HG03457 (cell line): ENCODE measurements around the gene ABHD1.
"Not testable (repeated sequence)": the region's sequence is repeated elsewhere in the genome, so short reads cannot be mapped to it uniquely, and the experiment has no call there.

ENCODE experiments used
- ATAC-seq: cut with Tn5 transposase; IDR thresholded peaks from one replicate; pipeline ENCODE4 v1.9.1; 2021; ENCODE audit warnings: moderate number of reproducible peaks; ENCODE audit not compliant: unreplicated experiment

Gene ABHD1

GRCh38 chr2:27123302-27124150 is at the start of gene ABHD1:
TSS of gene ABHD1 (plus strand) at chr2:27123815. CDS start at chr2:27123949, 134 bp downstream.
- no peak for ATAC-seq

- no peak for ATAC-seq
Observed at GRCh38 chr2:27074738-27075565, 48.7 kb upstream of the ABHD1 start.

- ATAC-seq = not testable (repeated sequence)
Observed at GRCh38 chr2:27075566-27075871, 48.1 kb upstream of the ABHD1 start.

- no peak for ATAC-seq
Observed at GRCh38 chr2:27076323-27076722, 47.3 kb upstream of the ABHD1 start.

- ATAC-seq = no peak
Observed at GRCh38 chr2:27077231-27077630, 46.4 kb upstream of the ABHD1 start.

DNA sequence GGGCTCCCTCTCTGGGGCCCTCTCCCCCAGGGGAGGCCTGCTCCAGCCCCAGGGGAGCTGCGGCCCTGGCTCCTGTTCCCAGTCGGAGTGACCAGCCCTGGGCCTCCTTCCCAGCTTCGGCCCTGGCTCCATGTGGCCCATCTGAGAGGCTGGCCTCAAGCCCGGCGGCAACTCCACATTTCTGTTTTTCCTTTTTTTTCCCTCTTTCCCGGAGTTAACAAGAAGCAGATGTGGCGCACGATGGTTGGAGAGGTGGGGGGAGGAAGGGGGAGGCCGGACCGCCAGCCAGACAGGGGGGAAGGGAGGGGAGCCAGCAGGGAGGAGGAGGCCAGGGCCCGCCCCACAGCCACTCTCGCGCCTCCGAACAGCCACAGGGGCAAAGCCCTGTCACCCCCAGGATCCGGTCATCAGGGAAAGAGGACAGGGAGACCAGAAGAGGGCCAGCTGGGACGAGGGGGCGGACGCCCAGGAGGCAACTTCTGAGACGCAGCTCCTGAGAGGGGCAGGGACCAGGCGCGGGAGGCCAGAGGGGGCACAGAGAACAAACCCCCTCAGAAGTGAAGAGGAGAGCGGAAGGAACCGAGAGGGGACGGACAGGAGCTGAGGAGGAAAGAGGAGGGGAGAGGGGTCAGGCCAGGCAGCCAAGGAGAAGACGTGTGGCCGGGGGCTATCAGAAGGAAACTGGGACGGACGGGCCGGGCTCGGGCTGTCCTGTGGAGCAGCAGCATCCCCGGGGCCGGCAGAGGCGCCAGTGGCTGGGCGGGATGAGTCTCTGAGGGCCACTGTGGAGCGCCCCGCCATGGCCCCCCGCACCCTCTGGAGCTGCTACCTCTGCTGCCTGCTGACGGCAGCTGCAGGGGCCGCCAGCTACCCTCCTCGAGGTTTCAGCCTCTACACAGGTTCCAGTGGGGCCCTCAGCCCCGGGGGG is 45.1 kb upstream of the ABHD1 start, which contains the start of gene EMILIN1:
Gene EMILIN1 (plus strand): TSS at position 349 of the 928 bp plus-strand sequence. CDS start 451 bp downstream, at position 800.
- ATAC-seq = no peak

DNA sequence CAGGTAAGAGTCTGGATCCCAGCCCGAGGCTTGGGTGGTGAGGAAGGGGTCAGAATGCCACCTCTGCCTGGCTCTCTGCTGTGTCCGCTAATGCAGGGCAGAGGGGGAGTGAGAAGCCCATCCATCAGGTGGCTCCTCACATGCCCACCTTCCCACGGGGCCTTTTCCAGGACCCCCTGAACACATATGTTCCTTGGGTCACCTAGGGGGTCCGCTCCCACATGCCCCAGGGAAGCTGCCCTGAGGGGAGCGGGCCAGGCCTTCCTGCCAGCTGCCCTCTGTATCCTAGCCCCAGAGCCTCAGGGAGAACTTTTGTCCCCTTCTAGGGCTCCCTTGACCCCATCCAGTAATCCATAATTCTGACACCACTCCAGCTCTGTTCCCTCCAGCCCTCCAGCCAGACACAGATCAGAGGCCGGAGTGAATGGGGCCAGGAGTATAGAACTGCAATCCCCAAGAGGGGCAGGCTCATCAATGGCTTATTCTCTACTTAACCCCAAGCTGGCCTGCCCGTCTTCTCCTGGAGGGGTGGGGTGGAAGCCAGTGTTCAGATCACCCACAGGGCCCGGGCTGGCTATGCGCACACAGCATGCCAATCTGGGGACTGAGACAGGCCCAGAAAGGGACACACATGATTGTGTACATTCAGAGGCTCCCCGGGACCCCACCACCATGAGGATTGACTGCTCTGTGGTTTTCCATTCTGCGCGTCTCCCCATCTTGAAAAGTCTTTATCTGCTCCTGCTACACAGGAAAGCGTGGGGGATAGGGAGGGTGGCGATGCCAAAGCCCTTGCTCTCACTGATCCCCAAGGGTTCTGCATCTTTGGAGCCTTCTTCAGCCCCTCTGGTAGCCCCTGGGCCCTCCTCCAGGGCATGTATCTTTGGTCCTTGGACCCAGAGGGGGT is 44.1 kb upstream of the ABHD1 start:
- no peak for ATAC-seq

DNA sequence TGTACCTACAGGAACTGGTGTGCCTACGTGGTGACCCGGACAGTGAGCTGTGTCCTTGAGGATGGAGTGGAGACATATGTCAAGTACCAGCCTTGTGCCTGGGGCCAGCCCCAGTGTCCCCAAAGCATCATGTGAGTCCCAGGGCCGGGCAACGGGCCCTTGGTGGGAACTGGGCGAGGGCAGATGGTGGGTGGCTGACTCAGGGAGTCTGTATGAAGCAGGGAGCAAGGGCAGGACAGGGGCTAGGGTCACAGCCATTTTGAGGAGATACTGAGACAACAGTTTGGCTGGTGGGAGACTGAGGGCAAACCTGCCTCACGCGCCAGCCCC is 43.5 kb upstream of the ABHD1 start:
- ATAC-seq = no peak

DNA sequence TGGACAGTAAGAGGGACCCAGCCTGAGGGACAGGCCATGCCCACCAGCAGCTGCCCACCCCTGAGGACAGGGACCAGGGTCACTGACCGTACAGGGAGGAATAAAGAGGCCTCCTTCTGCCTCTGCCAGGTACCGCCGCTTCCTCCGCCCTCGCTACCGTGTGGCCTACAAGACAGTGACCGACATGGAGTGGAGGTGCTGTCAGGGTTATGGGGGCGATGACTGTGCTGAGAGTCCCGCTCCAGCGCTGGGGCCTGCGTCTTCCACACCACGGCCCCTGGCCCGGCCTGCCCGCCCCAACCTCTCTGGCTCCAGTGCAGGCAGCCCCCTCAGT is 43.0 kb upstream of the ABHD1 start:
- no peak for ATAC-seq

GRCh38 chr2:27081984-27082772 is 41.4 kb upstream of the ABHD1 start:
- no peak for ATAC-seq

DNA sequence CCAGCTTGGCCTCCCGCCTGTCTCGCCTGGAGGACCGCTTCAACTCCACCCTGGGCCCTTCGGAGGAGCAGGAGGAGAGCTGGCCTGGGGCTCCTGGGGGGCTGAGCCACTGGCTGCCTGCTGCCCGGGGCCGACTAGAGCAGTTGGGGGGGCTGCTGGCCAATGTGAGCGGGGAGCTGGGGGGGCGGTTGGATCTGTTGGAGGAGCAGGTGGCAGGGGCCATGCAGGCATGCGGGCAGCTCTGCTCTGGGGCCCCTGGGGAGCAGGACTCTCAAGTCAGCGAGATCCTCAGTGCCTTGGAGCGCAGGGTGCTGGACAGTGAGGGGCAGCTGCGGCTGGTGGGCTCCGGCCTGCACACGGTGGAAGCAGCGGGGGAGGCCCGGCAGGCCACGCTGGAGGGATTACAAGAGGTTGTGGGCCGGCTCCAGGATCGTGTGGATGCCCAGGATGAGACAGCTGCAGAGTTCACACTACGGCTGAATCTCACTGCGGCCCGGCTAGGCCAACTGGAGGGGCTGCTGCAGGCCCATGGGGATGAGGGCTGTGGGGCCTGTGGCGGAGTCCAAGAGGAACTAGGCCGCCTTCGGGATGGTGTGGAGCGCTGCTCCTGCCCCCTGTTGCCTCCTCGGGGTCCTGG is 40.7 kb upstream of the ABHD1 start:
- no peak for ATAC-seq

DNA sequence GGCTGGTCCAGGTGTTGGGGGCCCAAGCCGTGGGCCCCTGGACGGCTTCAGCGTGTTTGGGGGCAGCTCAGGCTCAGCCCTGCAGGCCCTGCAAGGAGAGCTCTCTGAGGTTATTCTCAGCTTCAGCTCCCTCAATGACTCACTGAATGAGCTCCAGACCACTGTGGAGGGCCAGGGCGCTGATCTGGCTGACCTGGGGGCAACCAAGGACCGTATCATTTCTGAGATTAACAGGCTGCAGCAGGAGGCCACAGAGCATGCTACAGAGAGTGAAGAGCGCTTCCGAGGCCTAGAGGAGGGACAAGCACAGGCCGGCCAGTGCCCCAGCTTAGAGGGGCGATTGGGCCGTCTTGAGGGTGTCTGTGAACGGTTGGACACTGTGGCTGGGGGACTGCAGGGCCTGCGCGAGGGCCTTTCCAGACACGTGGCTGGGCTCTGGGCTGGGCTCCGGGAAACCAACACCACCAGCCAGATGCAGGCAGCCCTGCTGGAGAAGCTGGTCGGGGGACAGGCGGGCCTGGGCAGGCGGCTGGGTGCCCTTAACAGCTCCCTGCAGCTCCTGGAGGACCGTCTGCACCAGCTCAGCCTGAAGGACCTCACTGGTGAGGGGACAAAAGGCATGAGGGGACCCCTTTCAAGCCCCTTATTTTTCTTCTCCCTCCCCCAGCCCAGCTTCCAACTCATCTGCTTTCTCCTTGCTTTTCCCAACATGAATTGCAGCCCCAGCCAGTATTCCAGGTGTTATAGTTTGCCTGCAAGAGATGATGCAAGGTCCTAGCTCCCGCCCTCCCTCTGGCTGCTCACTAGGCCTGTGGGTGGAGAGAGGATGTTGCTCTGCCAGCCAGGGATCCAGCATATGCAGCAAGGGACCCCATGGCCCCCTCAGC is 40.0 kb upstream of the ABHD1 start:
- ATAC-seq = no peak

GRCh38 chr2:27084297-27085061 is 39.1 kb upstream of the ABHD1 start:
- ATAC-seq = no peak

DNA sequence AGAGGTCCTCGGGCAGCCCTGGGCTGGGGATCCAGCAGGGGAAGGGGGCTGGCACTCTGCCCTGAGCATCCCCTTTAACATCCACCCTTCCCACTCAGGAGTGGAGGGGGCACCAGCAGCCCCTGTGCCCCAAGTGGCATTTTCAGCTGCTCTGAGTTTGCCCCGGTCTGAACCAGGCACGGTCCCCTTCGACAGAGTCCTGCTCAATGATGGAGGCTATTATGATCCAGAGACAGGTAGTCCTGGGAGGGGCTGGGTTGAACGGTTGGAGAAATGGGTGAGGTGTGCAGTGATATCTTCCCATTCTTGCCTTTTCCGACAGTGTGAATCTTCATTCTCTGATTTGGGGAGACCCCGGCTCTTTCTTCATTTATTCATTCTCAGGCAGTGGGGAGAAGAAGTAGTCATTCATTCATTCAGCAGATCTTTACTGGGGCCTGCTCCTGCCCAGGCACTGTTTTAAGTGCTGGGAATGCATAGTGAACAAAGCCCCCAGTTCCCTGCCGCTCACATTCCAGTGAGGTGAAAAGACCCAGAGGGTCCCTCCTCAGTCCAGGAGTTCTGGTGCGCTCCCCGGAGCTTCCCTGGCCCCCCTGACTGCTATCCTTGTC is 38.4 kb upstream of the ABHD1 start:
- ATAC-seq = no peak

DNA sequence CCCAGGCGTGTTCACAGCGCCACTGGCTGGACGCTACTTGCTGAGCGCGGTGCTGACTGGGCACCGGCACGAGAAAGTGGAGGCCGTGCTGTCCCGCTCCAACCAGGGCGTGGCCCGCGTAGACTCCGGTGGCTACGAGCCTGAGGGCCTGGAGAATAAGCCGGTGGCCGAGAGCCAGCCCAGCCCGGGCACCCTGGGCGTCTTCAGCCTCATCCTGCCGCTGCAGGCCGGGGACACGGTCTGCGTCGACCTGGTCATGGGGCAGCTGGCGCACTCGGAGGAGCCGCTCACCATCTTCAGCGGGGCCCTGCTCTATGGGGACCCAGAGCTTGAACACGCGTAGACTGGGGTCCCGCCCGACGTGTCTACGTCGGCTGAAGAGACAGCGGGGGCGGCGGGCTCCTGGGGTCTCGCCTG is 37.9 kb upstream of the ABHD1 start:
- no peak for ATAC-seq

GRCh38 chr2:27086090-27086723 is 37.4 kb upstream of the ABHD1 start:
- peak; percentile 54 for ATAC-seq
